Renal cortex interstitium (tissue), 15 donors: ENCODE results near the gene SUV39H2. TPM values are rescaled to one million over a fixed set of nuclear protein-coding genes. Genes with fewer than 3 reads are reported as not detected.

Experiments used
- DNase-seq, 11 donors: peaks; one replicate each; pipeline ENCODE4 v3.0.0-alpha.2; 2013; ENCODE audit warnings: low read depth in 9 of 11, low spot score in 4 of 11; ENCODE audit errors: extremely low read depth in 1 of 11
- long read RNA-seq, 16 experiments: transcript quantifications; one replicate each; lab custom pipeline, GENCODE V29; 2026
- polyA plus RNA-seq, 3 donors: library from polyadenylated mRNA; unstranded; fragments of 120-200 nt; gene quantifications; one replicate each; pipeline ENCODE4 v1.2.1, GENCODE V29; 2013; ENCODE audit not compliant: insufficient read length in 3 of 3

The SUV39H2 gene
- polyA plus RNA-seq, result 10 to 100 TPM; 16.5 to 24.2 (median 21.4) TPM
- long read RNA-seq, donor 1, partial matches to known transcripts, result 0 of 5 reads
- long read RNA-seq, donor 1, other reads (novel, unspliced or antisense), result 0 of 5 reads
- long read RNA-seq, donor 2, partial matches to known transcripts, result 0 of 3 reads
- long read RNA-seq, donor 2, other reads (novel, unspliced or antisense), result 0 of 3 reads
- long read RNA-seq, donor 3, partial matches to known transcripts, result 8 of 12 reads
- long read RNA-seq, donor 3, other reads (novel, unspliced or antisense), result 0 of 12 reads
- long read RNA-seq, donor 4, partial matches to known transcripts, result 6 of 10 reads
- long read RNA-seq, donor 4, other reads (novel, unspliced or antisense), result 0 of 10 reads
- long read RNA-seq, donor 5, result 0 reads
- long read RNA-seq, donor 6, partial matches to known transcripts, result 5 of 9 reads
- long read RNA-seq, donor 6, other reads (novel, unspliced or antisense), result 0 of 9 reads
- long read RNA-seq, donor 7, partial matches to known transcripts, result 5 of 9 reads
- long read RNA-seq, donor 7, other reads (novel, unspliced or antisense), result 0 of 9 reads
- long read RNA-seq, donor 8, transcript SUV39H2-205 (5 exons, 2,959 nt), result major isoform, 7 of 16 reads
- long read RNA-seq, donor 8, partial matches to known transcripts, result 8 of 16 reads
- long read RNA-seq, donor 8, other reads (novel, unspliced or antisense), result 0 of 16 reads
- long read RNA-seq, donor 9, partial matches to known transcripts, result 0 of 2 reads
- long read RNA-seq, donor 9, other reads (novel, unspliced or antisense), result 0 of 2 reads
- long read RNA-seq, donor 10, partial matches to known transcripts, result 8 of 11 reads
- long read RNA-seq, donor 10, other reads (novel, unspliced or antisense), result 0 of 11 reads
- long read RNA-seq, donor 11, partial matches to known transcripts, result 6 of 8 reads
- long read RNA-seq, donor 11, other reads (novel, unspliced or antisense), result 0 of 8 reads
- long read RNA-seq, donor 12, result 0 reads
- long read RNA-seq, donor 13, result 0 reads
- long read RNA-seq, donor 14, transcript SUV39H2-205 (5 exons, 2,959 nt), result major isoform, 5 of 5 reads
- long read RNA-seq, donor 14, partial matches to known transcripts, result 0 of 5 reads
- long read RNA-seq, donor 14, other reads (novel, unspliced or antisense), result 0 of 5 reads
- long read RNA-seq, donor 15, partial matches to known transcripts, result 0 of 2 reads
- long read RNA-seq, donor 15, other reads (novel, unspliced or antisense), result 0 of 2 reads
- long read RNA-seq, donor 16, transcript SUV39H2-205 (5 exons, 2,959 nt), result major isoform, 7 of 30 reads
- long read RNA-seq, donor 16, partial matches to known transcripts, result 12 of 30 reads
- long read RNA-seq, donor 16, other reads (novel, unspliced or antisense), result 9 of 30 reads

- DNase-seq, result peak; percentile 84 to 97 (median 95)
Observed at GRCh38 chr10:14878266-14879123, at the start of gene SUV39H2. TSS of gene SUV39H2 (plus strand) at chr10:14878866. CDS start at chr10:14878889, 23 bp downstream.

DNA sequence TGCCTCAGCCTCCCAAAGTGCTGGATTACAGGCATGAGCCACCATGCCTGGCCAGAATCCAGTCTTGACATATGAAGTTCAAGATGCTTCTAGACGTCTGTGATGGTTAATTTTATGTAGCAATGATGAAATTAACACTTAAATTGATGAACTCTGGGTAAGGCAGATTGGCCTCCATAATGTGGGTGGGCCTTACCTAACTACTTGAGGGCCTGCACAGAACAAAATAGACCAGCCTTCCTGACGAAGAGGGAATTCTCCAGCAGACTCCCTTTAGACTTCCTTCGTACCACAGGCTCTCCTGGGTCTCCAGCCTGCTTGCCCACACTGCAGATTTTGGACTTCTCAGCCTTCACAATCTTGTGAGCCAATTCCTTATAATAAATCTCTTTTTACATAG is 45.6 kb upstream of the SUV39H2 start:
- DNase-seq, result no peak

GRCh38 chr10:14836208-14836607 is 42.5 kb upstream of the SUV39H2 start:
- DNase-seq, result no peak

DNA sequence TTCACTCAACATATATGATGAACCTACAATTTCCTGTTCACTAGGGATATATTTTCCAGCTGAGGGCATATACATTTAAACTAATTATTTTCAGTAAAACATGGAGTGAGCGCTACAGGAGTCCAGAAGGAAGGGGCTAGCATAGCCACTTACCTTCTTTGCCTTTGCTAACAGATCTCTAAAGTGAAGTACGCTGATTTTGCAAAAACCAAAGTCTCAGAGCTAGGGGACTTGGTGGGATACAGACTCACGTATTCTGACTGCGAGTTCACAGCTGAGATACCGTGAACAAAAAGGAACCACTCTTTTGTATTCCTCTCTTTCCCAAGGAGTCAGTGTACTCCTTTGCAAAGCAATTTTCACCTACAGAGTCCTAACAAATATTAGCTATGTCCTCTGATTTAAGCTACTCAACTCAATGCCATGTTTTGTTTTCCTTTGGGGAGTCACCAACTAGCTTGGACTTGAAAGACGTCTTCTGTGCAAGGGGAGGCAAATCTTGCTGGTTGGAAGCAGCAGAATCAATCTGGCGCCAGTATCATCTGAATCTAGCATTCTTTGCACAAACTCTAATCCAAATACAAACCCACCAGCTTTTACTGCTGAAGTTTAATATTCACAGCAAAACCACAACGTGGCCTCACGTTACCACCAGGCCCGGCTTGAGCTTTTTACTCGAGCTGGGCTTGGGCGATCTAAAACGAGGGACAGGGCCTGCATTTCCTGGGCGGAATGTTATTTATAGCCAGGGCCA is 41.5 kb upstream of the SUV39H2 start:
- peak in 2 of 11 donors; percentile 7 to 8 for DNase-seq

DNA sequence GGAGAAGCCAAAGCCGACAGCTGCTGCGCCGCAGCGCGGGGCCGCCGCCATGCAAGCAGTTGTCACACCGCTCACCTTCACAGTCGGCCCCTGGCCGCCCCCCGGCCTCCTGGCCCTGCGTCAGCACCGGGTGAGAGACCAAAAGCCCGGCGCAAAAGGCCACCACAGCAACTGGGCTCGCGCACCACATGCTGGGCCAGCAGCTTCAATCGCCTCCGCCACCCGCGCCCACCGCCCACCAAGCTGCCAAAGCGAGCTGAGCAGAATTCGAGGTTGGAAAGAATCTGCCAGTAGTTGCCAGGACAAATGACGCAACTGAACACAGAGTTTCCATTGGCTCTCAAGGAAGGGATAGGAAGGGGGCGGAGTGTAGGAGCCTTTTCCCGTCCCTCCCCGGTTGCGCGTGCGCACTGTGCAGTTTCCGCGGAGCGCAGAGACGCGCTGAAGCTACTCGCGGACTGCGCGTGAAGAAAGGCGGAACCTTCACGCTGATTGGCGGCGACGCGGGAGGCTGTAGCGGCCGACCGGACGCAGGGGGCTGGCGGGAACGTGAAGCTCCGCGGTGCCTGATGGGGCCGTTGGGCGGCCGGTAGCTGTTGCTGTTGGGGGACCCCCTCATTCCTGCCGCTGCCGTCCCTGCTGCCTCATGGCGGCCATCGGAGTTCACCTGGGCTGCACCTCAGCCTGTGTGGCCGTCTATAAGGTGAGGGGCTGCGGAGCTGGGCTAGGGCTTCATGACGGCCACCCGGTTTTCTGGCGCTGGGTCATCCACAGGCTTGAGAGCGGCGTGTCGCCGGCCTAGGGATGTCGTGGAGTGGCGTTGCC is 40.7 kb upstream of the SUV39H2 start, which contains the start of the genes CDNF, HSPA14 and MSANTD7:
TSS of gene CDNF (minus strand) at position 281 of the 825 bp plus-strand sequence. CDS start at position 190, 91 bp downstream.
TSS of gene HSPA14 (plus strand) at position 550 of the 825 bp plus-strand sequence. CDS start at position 647, 97 bp downstream.
TSS of gene MSANTD7 (plus strand) at position 550 of the 825 bp plus-strand sequence. CDS start 3,979 bp downstream, outside the sequence.
- DNase-seq, result peak; percentile 99 to 100 (median 100)

GRCh38 chr10:14838582-14839304 is 39.9 kb upstream of the SUV39H2 start:
- peak in 10 of 11 donors; percentile 24 to 64 (median 45) for DNase-seq

DNA sequence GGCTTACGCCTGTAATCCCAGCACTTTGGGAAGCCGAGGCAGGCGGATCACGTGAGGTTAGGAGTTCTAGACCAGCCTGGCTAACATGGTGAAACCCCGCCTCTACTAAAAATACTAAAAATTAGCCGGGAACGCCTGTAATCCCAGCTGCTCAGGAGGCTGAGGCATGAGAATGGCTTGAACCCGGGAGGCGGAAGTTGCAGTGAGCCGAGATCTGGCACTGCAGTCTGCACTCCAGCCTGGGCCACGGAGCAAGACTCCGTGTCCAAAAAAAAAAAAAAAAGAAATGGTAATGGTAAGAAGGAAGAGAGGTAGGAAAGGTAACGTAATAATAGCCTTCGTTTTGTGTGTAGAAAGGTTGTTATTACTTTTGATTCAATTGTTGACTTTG is 39.4 kb upstream of the SUV39H2 start:
- DNase-seq, result peak in 1 of 11 donors; percentile 1

DNA sequence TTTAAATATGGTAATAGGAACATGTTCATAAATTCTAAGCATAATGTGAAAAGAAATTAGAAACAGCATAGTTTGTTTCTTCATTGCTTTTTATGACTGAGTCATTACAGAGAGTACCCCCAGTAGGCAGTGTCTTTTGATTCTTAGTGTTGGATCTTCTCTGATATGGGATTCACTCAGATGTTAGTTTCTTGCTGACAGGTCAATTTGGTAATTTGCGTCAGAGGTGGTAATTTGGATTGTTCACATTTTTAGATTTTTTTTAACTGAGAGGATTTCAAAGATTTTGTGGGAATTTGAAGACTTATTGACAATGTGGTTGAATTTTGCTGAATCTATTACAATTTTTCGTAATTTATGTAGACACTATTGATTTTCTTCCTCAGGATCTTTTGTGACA is 38.5 kb upstream of the SUV39H2 start:
- DNase-seq, result no peak

- DNase-seq, result no peak
Observed at GRCh38 chr10:14843327-14843988, 35.2 kb upstream of the SUV39H2 start.

DNA sequence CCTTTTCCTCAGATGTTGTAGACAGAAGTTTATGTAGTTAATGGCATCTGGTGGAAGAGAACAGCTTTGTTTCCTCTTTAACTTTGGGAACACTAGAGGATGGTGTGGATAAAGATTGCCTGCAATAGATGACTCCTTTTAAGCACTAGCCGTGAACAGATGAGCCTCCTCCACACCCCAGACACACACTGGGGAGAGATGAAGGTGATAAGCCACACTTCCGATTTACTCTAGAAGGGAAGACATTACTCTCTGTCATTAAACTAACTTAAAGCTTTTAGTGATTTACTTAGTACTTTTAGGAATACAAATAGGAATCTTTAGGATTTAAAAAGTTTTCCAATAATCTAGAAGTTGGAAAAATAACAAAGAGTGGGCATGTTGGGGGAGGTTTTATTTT is 33.7 kb upstream of the SUV39H2 start:
- no peak for DNase-seq

DNA sequence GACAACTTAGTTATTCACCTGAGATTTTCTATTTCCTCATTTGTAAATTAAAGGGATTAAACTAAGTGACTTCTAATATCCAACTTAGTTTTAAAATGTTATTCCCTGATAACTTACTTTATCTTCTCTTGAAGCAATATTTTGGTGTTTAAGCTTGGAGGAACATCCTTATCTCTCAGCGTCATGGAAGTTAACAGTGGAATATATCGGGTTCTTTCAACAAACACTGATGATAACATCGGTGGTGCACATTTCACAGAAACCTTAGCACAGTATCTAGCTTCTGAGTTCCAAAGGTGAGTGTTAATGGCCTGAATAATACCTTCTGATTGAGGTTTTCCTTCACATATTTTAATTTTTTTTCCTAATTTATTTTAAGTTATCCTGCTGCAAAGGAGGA is 26.4 kb upstream of the SUV39H2 start:
- no peak for DNase-seq

DNA sequence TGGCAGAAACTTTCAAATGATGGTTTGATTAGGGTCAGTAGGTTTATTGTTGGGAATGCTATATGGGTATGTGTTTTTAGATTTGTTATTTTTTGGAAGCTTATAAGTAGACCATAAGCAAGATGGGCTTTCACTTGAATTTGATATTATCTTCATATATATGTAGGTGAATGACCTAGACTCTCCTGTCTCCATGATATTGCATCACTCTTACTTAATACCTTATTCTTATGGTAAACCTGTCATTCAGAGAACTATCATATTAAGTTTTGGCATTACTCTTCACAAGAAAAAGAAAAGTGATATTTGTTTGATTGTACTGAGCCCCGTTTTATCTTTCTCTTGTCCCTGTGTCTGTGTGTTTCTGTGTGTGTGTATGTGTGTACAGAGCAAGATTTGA is 23.2 kb upstream of the SUV39H2 start:
- no peak for DNase-seq

GRCh38 chr10:14858338-14858960 is 20.2 kb upstream of the SUV39H2 start:
- DNase-seq, result no peak

GRCh38 chr10:14859043-14859442 is 19.6 kb upstream of the SUV39H2 start:
- no peak for DNase-seq

- DNase-seq, result no peak
Observed at GRCh38 chr10:14859775-14860174, 18.9 kb upstream of the SUV39H2 start.
